Neuronal stem cell (in vitro differentiated cells): Measurements from ENCODE around the gene HOXC9.
A peak's percentile ranks its signal among the peaks of the same experiment; 100 is the strongest.

Experiments used
- DNase-seq: peaks from one replicate; pipeline ENCODE4 v3.0.0-alpha.2; 2013; ENCODE audit warnings: low spot score
- H2AFZ ChIP-seq: one replicate; pipeline ENCODE4 v1.6.1; 2013; ENCODE audit warnings: mild to moderate bottlenecking, low read length, inconsistent platforms
- H2AK5ac ChIP-seq: 2 replicates; pipeline ENCODE4 v1.6.1; 2013; ENCODE audit warnings: low read depth, mild to moderate bottlenecking, inconsistent platforms, low read length, moderate library complexity, mixed read lengths
- H2BK120ac ChIP-seq: 2 replicates; pipeline ENCODE4 v1.6.1; 2013; ENCODE audit warnings: low read depth, mild to moderate bottlenecking, inconsistent platforms, low read length, moderate library complexity, mixed read lengths
- H2BK12ac ChIP-seq: one replicate; pipeline ENCODE4 v1.6.1; 2013; ENCODE audit warnings: low read length, inconsistent platforms
- H2BK15ac ChIP-seq: 2 replicates; pipeline ENCODE4 v1.6.1; 2013; ENCODE audit warnings: mild to moderate bottlenecking, low read length, inconsistent platforms, mixed read lengths
- H2BK5ac ChIP-seq: one replicate; pipeline ENCODE4 v1.6.1; 2013; ENCODE audit warnings: inconsistent platforms, mild to moderate bottlenecking, low read length, moderate library complexity
- H3K14ac ChIP-seq: one replicate; pipeline ENCODE4 v1.6.1; 2013; ENCODE audit warnings: low read length, inconsistent platforms
- H3K18ac ChIP-seq: 2 replicates; pipeline ENCODE4 v1.6.1; 2013; ENCODE audit warnings: low read length, inconsistent platforms
- H3K23ac ChIP-seq: 2 replicates; pipeline ENCODE4 v1.6.1; 2013; ENCODE audit warnings: low read depth, mild to moderate bottlenecking, mixed read lengths, low read length, inconsistent platforms; ENCODE audit not compliant: poor library complexity
- H3K27ac ChIP-seq: replicated peaks from 3 replicates; pipeline ENCODE4 v1.5.1; 2013; ENCODE audit warnings: low read length, inconsistent platforms
- H3K27me3 ChIP-seq, 3 experiments: 2 replicates each; pipeline ENCODE4 v1.6.1; 2013; ENCODE audit warnings: low read length in 3 of 3, mild to moderate bottlenecking in 2 of 3, inconsistent platforms in 1 of 3, low read depth in 1 of 3, mixed read lengths in 1 of 3, moderate library complexity in 1 of 3; ENCODE audit not compliant: control insufficient read depth in 3 of 3, insufficient read depth in 3 of 3
- H3K36me3 ChIP-seq, 2 donors: replicated peaks in 1 of 2; 2 replicates each; pipeline ENCODE4 v1.6.1; 2013; ENCODE audit warnings: low read length in 2 of 2; ENCODE audit not compliant: control insufficient read depth in 2 of 2, insufficient read depth in 2 of 2
- H3K4ac ChIP-seq: 2 replicates; pipeline ENCODE4 v1.6.1; 2013; ENCODE audit warnings: inconsistent platforms, mild to moderate bottlenecking, low read length, moderate library complexity
- H3K4me1 ChIP-seq, 2 donors: 1 replicate in 1 of 2; 2 replicates in 1 of 2; pipeline ENCODE4 v1.6.1; 2013; ENCODE audit warnings: low read length in 2 of 2, low read depth in 1 of 2; ENCODE audit not compliant: control insufficient read depth in 2 of 2, insufficient read depth in 1 of 2
- H3K4me2 ChIP-seq: one replicate; pipeline ENCODE4 v1.6.1; 2013; ENCODE audit warnings: mild to moderate bottlenecking, low read length, inconsistent platforms; ENCODE audit not compliant: insufficient read depth, poor library complexity, severe bottlenecking
- H3K4me3 ChIP-seq, 2 donors: 2 replicates each; pipeline ENCODE4 v1.5.1; 2013; ENCODE audit warnings: low read length in 2 of 2, mild to moderate bottlenecking in 2 of 2, inconsistent platforms in 1 of 2, moderate library complexity in 1 of 2
- H3K79me1 ChIP-seq: one replicate; pipeline ENCODE4 v1.6.1; 2013; ENCODE audit warnings: low read depth, mild to moderate bottlenecking, inconsistent platforms, low read length, moderate library complexity
- H3K9ac ChIP-seq: one replicate; pipeline ENCODE4 v1.6.1; 2013; ENCODE audit warnings: mild to moderate bottlenecking, low read depth, low read length, inconsistent platforms; ENCODE audit not compliant: poor library complexity
- H3K9me3 ChIP-seq, 2 donors: replicated peaks in 1 of 2; 2 replicates each; pipeline versions ENCODE3 to v1.6.1; 2013; ENCODE audit warnings: low read length in 2 of 2, mild to moderate bottlenecking in 2 of 2, inconsistent platforms in 1 of 2, low read depth in 1 of 2, mixed read lengths in 1 of 2, moderate library complexity in 1 of 2; ENCODE audit not compliant: control insufficient read depth in 2 of 2, insufficient read depth in 1 of 2
- H4K8ac ChIP-seq: one replicate; pipeline ENCODE4 v1.6.1; 2013; ENCODE audit warnings: low read depth, mild to moderate bottlenecking, inconsistent platforms, low read length, moderate library complexity
- H4K91ac ChIP-seq: one replicate; pipeline ENCODE4 v1.6.1; 2013; ENCODE audit warnings: low read length, low read depth, mild to moderate bottlenecking, inconsistent platforms; ENCODE audit not compliant: poor library complexity
- WGBS, 2 donors: extraction: QIAGEN DNeasy Blood & Tissue Kit; methylation state at CpG; one replicate each; pipeline ENCODE4 v1.1.7; 2013; ENCODE audit warnings: missing lambda C conversion rate in 2 of 2, mixed read lengths in 1 of 2; ENCODE audit not compliant: insufficient read length in 2 of 2, insufficient replicate concordance in 1 of 2; ENCODE audit errors: extremely low coverage in 2 of 2; 5-methylcytosine and 5-hydroxymethylcytosine counted together

The HOXC9 gene

GRCh38 chr12:53969588-53970259, 30.2 kb upstream of the HOXC9 start:
- Histone ChIP-seq H3K14ac (no peak overlapping the region), H2BK15ac (no peak overlapping the region), H2BK5ac (no peak overlapping the region), H3K36me3 (no peaks in the 10 kb centered on the region), H3K27ac (no peak overlapping the region), H3K18ac (no peak overlapping the region), H3K4ac (no peak overlapping the region), H3K4me2 (no peak overlapping the region), H4K91ac (no peak overlapping the region), H2AFZ (no peak overlapping the region), H4K8ac (no peak overlapping the region), H3K27me3 (peaks cover 71 to 100% (median 100%) of the 10 kb centered on the region in 3 experiments), H3K4me1 (no peaks in the 10 kb centered on the region), H3K9ac (no peak overlapping the region), H3K23ac (no peak overlapping the region), H3K9me3 (peaks cover 0 to 10% of the 10 kb centered on the region in 2 donors), H2BK12ac (no peak overlapping the region), H2AK5ac (no peak overlapping the region), H3K4me3 (no peak overlapping the region), H3K79me1 (no peaks in the 10 kb centered on the region), H2BK120ac (no peak overlapping the region)
- no peak for DNase-seq
- no CpG with 5 or more reads among the region's 12 CpGs for WGBS, 2 donors

- Histone ChIP-seq H2BK5ac (no peak overlapping the region), H3K4me2 (no peak overlapping the region), H4K91ac (no peak overlapping the region), H3K9me3 (peaks cover 0 to 10% of the 10 kb centered on the region in 2 donors), H3K9ac (no peak overlapping the region), H4K8ac (no peak overlapping the region), H3K18ac (no peak overlapping the region), H3K27me3 (peaks cover 77 to 100% (median 100%) of the 10 kb centered on the region in 3 experiments), H3K14ac (no peak overlapping the region), H3K27ac (no peak overlapping the region), H2AFZ (no peak overlapping the region), H2BK15ac (no peak overlapping the region), H2BK12ac (no peak overlapping the region), H3K23ac (peak overlapping the region; percentile 47), H3K4ac (no peak overlapping the region), H2BK120ac (no peak overlapping the region), H3K36me3 (no peaks in the 10 kb centered on the region), H3K4me3 (no peak overlapping the region), H3K79me1 (no peaks in the 10 kb centered on the region), H3K4me1 (no peaks in the 10 kb centered on the region), H2AK5ac (no peak overlapping the region)
- WGBS, 2 donors: no CpG with 5 or more reads among the region's 4 CpGs
- no peak for DNase-seq
Measured at GRCh38 chr12:53970451-53970850, 29.5 kb upstream of the HOXC9 start.

GRCh38 chr12:53971129-53971528, 28.8 kb upstream of the HOXC9 start:
- Histone ChIP-seq H2AFZ (no peak overlapping the region), H3K4ac (no peak overlapping the region), H3K9me3 (peaks cover 0 to 13% of the 10 kb centered on the region in 2 donors), H3K27me3 (peaks cover 82 to 100% (median 100%) of the 10 kb centered on the region in 3 experiments), H2BK12ac (no peak overlapping the region), H3K4me1 (no peaks in the 10 kb centered on the region), H2AK5ac (no peak overlapping the region), H3K4me3 (no peak overlapping the region), H2BK15ac (no peak overlapping the region), H3K23ac (no peak overlapping the region), H2BK5ac (no peak overlapping the region), H3K27ac (no peak overlapping the region), H4K8ac (no peak overlapping the region), H4K91ac (no peak overlapping the region), H2BK120ac (no peak overlapping the region), H3K79me1 (no peaks in the 10 kb centered on the region), H3K9ac (no peak overlapping the region), H3K18ac (no peak overlapping the region), H3K4me2 (no peak overlapping the region), H3K36me3 (no peaks in the 10 kb centered on the region), H3K14ac (no peak overlapping the region)
- no CpG with 5 or more reads among the region's 3 CpGs for WGBS, 2 donors
- DNase-seq: no peak

- Histone ChIP-seq H3K14ac (no peak overlapping the region), H3K9ac (no peak overlapping the region), H2BK120ac (no peak overlapping the region), H3K4ac (no peak overlapping the region), H3K27ac (no peak overlapping the region), H3K4me1 (no peaks in the 10 kb centered on the region), H2AFZ (no peak overlapping the region), H2BK5ac (no peak overlapping the region), H3K4me3 (no peak overlapping the region), H4K91ac (no peak overlapping the region), H3K27me3 (peaks cover 80 to 100% (median 100%) of the 10 kb centered on the region in 3 experiments), H3K79me1 (no peaks in the 10 kb centered on the region), H3K4me2 (no peak overlapping the region), H2BK12ac (no peak overlapping the region), H3K9me3 (peaks cover 0 to 14% of the 10 kb centered on the region in 2 donors), H3K18ac (no peak overlapping the region), H4K8ac (no peak overlapping the region), H3K36me3 (no peaks in the 10 kb centered on the region), H3K23ac (no peak overlapping the region), H2BK15ac (no peak overlapping the region), H2AK5ac (no peak overlapping the region)
- no peak for DNase-seq
- WGBS, 2 donors: no CpG with 5 or more reads among the region's 2 CpGs
Measured at GRCh38 chr12:53971686-53972085, 28.3 kb upstream of the HOXC9 start.
